Mesendoderm (in vitro differentiated cells): ENCODE measurements around the gene SYNE2.

Source experiments
- DNase-seq: peaks from one replicate; pipeline ENCODE4 v3.0.0; 2013
- H2AK5ac ChIP-seq: 2 replicates; pipeline ENCODE4 v1.6.1; 2013; ENCODE audit warnings: low read length, inconsistent platforms
- H2BK120ac ChIP-seq: 2 replicates; pipeline ENCODE4 v1.6.1; 2013; ENCODE audit warnings: low read depth, mild to moderate bottlenecking, low read length, moderate library complexity, mixed read lengths
- H2BK15ac ChIP-seq: replicated peaks from 2 replicates; pipeline ENCODE4 v1.6.1; 2013; ENCODE audit warnings: low read depth, mild to moderate bottlenecking, moderate library complexity
- H2BK5ac ChIP-seq: 2 replicates; pipeline ENCODE4 v1.6.1; 2013; ENCODE audit warnings: low read length, inconsistent platforms
- H3K18ac ChIP-seq: 2 replicates; pipeline ENCODE4 v1.6.1; 2013; ENCODE audit warnings: mild to moderate bottlenecking, low read length, mixed read lengths
- H3K23ac ChIP-seq: one replicate; pipeline ENCODE4 v1.6.1; 2013; ENCODE audit warnings: low read length
- H3K27ac ChIP-seq: 2 replicates; pipeline ENCODE4 v1.5.1; 2013; ENCODE audit warnings: low read depth, mild to moderate bottlenecking, inconsistent platforms, low read length, moderate library complexity
- H3K27me3 ChIP-seq: 2 replicates; pipeline ENCODE4 v1.6.1; 2013; ENCODE audit warnings: low read length, control low read depth, mild to moderate bottlenecking, inconsistent platforms; ENCODE audit not compliant: insufficient read depth, poor library complexity
- H3K36me3 ChIP-seq: 2 replicates; pipeline ENCODE4 v1.6.1; 2013; ENCODE audit warnings: low read length, inconsistent platforms; ENCODE audit not compliant: control insufficient read depth, insufficient read depth
- H3K4ac ChIP-seq: one replicate; pipeline ENCODE4 v1.6.1; 2013; ENCODE audit warnings: low read depth, mild to moderate bottlenecking, low read length, moderate library complexity
- H3K4me1 ChIP-seq: 2 replicates; pipeline ENCODE4 v1.6.1; 2013; ENCODE audit warnings: low read depth, low read length, inconsistent platforms; ENCODE audit not compliant: control insufficient read depth
- H3K4me2 ChIP-seq: 2 replicates; pipeline ENCODE4 v1.6.1; 2013; ENCODE audit warnings: low read length
- H3K4me3 ChIP-seq: 2 replicates; pipeline ENCODE4 v1.5.1; 2013; ENCODE audit warnings: mild to moderate bottlenecking, low read length
- H3K56ac ChIP-seq: one replicate; pipeline ENCODE4 v1.6.1; 2013; ENCODE audit warnings: low read length
- H3K79me1 ChIP-seq: 2 replicates; pipeline ENCODE4 v1.6.1; 2013; ENCODE audit warnings: low read length, inconsistent platforms
- H3K79me2 ChIP-seq: 2 replicates; pipeline ENCODE4 v1.6.1; 2013; ENCODE audit warnings: mild to moderate bottlenecking, low read length; ENCODE audit not compliant: control insufficient read depth, insufficient read depth
- H3K9ac ChIP-seq: 2 replicates; pipeline ENCODE4 v1.6.1; 2013; ENCODE audit warnings: low read length, inconsistent platforms
- H4K5ac ChIP-seq: one replicate; pipeline ENCODE4 v1.6.1; 2013; ENCODE audit warnings: low read length
- H4K8ac ChIP-seq: one replicate; pipeline ENCODE4 v1.6.1; 2013; ENCODE audit warnings: low read depth, mild to moderate bottlenecking, control low read depth, low read length, moderate library complexity
- WGBS: extraction: QIAGEN DNeasy Blood & Tissue Kit; methylation state at CpG from one replicate; pipeline ENCODE4 v1.1.7; 2013; ENCODE audit warnings: low lambda C conversion rate, missing lambda C conversion rate; ENCODE audit not compliant: insufficient coverage; ENCODE audit errors: extremely low coverage; 5-methylcytosine and 5-hydroxymethylcytosine counted together

The SYNE2 gene

GRCh38 chr14:63896278-63896720 lies 43.5 kb downstream of the SYNE2 start:
- no peak overlapping the region for H3K18ac ChIP-seq
- H2AK5ac ChIP-seq: no peak overlapping the region
- no peaks in the 10 kb centered on the region for H3K79me1 ChIP-seq
- H2BK15ac ChIP-seq: no peak overlapping the region
- no peak overlapping the region for H3K9ac ChIP-seq
- no peak overlapping the region for H3K4me2 ChIP-seq
- no peak overlapping the region for H4K8ac ChIP-seq
- no peak overlapping the region for H3K27ac ChIP-seq
- H2BK5ac ChIP-seq: no peak overlapping the region
- no peak overlapping the region for H3K4me3 ChIP-seq
- H3K27me3 ChIP-seq: no peaks in the 10 kb centered on the region
- H3K4ac ChIP-seq: no peak overlapping the region
- H3K79me2 ChIP-seq: no peaks in the 10 kb centered on the region
- no peak overlapping the region for H3K23ac ChIP-seq
- DNase-seq: no peak
- WGBS: no CpG with 5 or more reads among the region's 4 CpGs
- H3K56ac ChIP-seq: no peak overlapping the region
- no peak overlapping the region for H2BK120ac ChIP-seq
- H3K36me3 ChIP-seq: no peaks in the 10 kb centered on the region
- H3K4me1 ChIP-seq: no peaks in the 10 kb centered on the region
- H4K5ac ChIP-seq: no peak overlapping the region

DNA sequence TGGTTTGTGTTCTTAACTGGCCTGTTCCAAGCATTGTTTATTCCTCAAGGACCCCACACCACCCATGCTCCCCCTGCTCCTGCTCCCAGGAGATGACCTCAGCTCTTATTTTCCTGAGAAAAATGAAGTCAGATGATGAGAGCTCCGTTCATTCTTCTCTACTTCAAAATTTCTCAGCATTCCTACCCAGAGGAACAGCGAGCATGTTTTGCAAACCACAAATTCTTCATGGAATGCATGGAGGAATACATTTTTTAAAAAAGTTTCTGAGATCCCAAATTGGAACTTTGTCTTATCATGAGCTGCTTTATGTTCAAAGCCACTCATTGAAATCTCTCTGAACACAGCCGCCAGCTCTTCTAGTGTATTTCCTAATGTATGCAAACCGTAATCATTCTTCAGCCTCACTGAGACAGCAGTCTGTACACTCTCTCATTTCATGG lies 44.9 kb downstream of the SYNE2 start:
- Histone ChIP-seq H3K79me1 (no peaks in the 10 kb centered on the region), H3K4me1 (no peaks in the 10 kb centered on the region), H3K36me3 (no peaks in the 10 kb centered on the region), H3K4ac (no peak overlapping the region), H3K27ac (no peak overlapping the region), H3K23ac (no peak overlapping the region), H3K9ac (no peak overlapping the region), H3K27me3 (no peaks in the 10 kb centered on the region), H2BK15ac (no peak overlapping the region), H2BK120ac (no peak overlapping the region), H4K5ac (no peak overlapping the region), H2AK5ac (no peak overlapping the region), H3K4me2 (no peak overlapping the region), H3K79me2 (no peaks in the 10 kb centered on the region), H3K56ac (no peak overlapping the region), H3K18ac (no peak overlapping the region), H2BK5ac (no peak overlapping the region), H4K8ac (no peak overlapping the region), H3K4me3 (no peak overlapping the region)
- WGBS: no CpG with 5 or more reads among the region's 4 CpGs
- DNase-seq: no peak

DNA sequence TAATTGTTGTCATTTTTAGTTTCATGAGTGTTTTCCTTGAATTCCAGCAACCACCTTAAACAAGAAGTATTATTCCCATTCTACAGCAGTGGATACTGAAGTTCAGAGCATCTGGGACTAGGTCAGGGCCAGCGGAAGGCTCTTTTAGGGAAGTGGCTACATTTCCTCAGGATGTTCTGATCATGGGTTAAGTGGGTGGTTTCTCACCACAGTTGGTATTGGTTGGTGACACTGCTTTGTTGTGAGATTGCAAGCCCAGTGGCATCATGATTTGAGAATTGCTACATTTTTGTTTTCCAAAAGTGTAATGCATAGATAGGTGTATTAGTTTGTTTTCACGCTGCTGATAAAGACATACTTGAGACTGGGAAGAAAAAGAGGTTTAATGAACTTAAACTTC lies 47.1 kb downstream of the SYNE2 start:
- H3K36me3 ChIP-seq: no peaks in the 10 kb centered on the region
- H3K4me1 ChIP-seq: no peaks in the 10 kb centered on the region
- H2AK5ac ChIP-seq: no peak overlapping the region
- no peak overlapping the region for H4K8ac ChIP-seq
- no peak overlapping the region for H4K5ac ChIP-seq
- no peak for DNase-seq
- H2BK120ac ChIP-seq: no peak overlapping the region
- H3K18ac ChIP-seq: no peak overlapping the region
- H3K27me3 ChIP-seq: no peaks in the 10 kb centered on the region
- WGBS: no CpG with 5 or more reads among the region's 2 CpGs
- no peak overlapping the region for H3K27ac ChIP-seq
- H3K9ac ChIP-seq: no peak overlapping the region
- H3K4ac ChIP-seq: no peak overlapping the region
- no peak overlapping the region for H3K4me3 ChIP-seq
- no peak overlapping the region for H2BK15ac ChIP-seq
- H3K4me2 ChIP-seq: no peak overlapping the region
- H3K23ac ChIP-seq: no peak overlapping the region
- no peaks in the 10 kb centered on the region for H3K79me1 ChIP-seq
- no peak overlapping the region for H3K56ac ChIP-seq
- H3K79me2 ChIP-seq: no peaks in the 10 kb centered on the region
- no peak overlapping the region for H2BK5ac ChIP-seq

DNA sequence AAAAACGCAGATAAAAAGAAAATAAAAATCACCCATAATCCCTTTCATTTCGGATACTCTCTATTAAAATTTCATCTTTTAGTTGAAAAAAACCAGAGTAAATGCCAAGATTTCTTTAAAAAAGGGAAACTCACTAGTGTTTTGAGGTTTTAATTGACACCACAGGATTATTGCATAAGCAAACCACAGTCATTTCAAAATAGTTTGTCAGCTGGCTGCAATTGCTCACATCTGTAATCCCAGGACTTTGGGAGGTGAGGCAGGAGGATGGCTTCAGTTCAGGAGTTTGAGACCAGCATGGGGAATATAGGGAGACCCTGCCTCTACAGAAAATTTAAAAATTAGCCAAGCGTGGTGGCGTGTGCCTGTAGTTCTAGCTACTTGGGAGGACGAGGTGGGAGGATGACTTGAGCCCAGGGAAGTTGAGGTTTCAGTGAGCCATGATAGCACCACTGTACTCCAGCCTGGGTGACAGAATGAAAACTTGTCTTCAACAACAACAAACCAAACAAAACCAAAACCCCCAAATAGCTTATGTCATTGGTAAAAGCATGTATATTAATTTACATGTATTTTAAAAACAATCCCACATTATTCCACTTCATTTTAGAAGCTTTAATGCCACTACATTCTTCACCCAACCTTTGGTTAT lies 48.8 kb downstream of the SYNE2 start:
- H3K4me2 ChIP-seq: no peak overlapping the region

DNA sequence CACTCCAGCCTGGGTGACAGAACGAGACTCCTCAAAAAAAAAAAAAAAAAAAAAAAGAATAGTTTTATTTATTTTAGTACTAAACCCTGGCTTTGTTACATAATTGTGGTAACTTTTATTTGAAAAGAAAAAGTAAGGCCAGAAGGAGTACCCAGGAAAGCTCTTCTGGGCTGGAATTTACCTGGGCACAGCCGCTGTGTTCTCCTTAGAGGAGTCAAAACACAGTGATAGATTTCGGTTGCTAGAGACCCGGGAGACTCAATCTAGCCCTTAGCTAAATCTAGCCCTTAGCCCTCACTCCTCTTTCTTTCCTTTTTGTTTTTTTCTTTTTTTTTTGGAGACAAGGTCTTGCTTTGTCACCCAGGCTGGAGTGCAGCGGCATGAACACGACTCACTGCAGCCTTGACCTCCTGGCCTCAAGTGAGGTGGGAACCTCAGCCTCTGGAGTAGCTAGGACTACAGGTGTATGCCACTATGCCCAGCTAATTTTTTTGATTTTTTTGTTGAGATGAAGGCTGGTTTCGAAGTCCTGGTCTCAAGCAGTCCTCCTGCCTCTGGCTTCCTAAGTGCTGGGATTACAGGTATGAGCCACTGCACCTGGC lies 49.7 kb downstream of the SYNE2 start:
- WGBS: no CpG with 5 or more reads among the region's 7 CpGs
- Histone ChIP-seq H3K18ac (no peak overlapping the region), H2BK120ac (no peak overlapping the region), H3K9ac (no peak overlapping the region), H3K23ac (no peak overlapping the region), H3K4me2 (no peak overlapping the region), H4K5ac (no peak overlapping the region), H2BK15ac (no peak overlapping the region), H2AK5ac (no peak overlapping the region), H3K4ac (no peak overlapping the region), H3K79me2 (no peaks in the 10 kb centered on the region), H4K8ac (no peak overlapping the region), H3K27ac (no peak overlapping the region), H3K36me3 (no peaks in the 10 kb centered on the region), H3K4me3 (no peak overlapping the region), H2BK5ac (no peak overlapping the region), H3K56ac (no peak overlapping the region), H3K79me1 (no peaks in the 10 kb centered on the region), H3K4me1 (no peaks in the 10 kb centered on the region), H3K27me3 (no peaks in the 10 kb centered on the region)
- no peak for DNase-seq

More for the DNA sequence above, 48.8 kb downstream of the SYNE2 start:
- no peak overlapping the region for H3K56ac ChIP-seq
- H3K79me1 ChIP-seq: no peaks in the 10 kb centered on the region
- H2AK5ac ChIP-seq: no peak overlapping the region
- H3K23ac ChIP-seq: no peak overlapping the region
- WGBS: 100% methylated on average over 2 of the region's 5 CpGs
- no peaks in the 10 kb centered on the region for H3K27me3 ChIP-seq
- no peak overlapping the region for H3K27ac ChIP-seq
- H3K79me2 ChIP-seq: no peaks in the 10 kb centered on the region
- no peak for DNase-seq
- no peak overlapping the region for H2BK15ac ChIP-seq
- H2BK5ac ChIP-seq: no peak overlapping the region
- no peak overlapping the region for H4K5ac ChIP-seq
- H4K8ac ChIP-seq: no peak overlapping the region
- H3K9ac ChIP-seq: no peak overlapping the region
- no peak overlapping the region for H3K4me3 ChIP-seq
- no peaks in the 10 kb centered on the region for H3K4me1 ChIP-seq
- H2BK120ac ChIP-seq: no peak overlapping the region
- no peak overlapping the region for H3K18ac ChIP-seq
- no peaks in the 10 kb centered on the region for H3K36me3 ChIP-seq
- no peak overlapping the region for H3K4ac ChIP-seq

GRCh38 chr14:63904724-63905123 lies 51.9 kb downstream of the SYNE2 start:
- no peak overlapping the region for H2BK120ac ChIP-seq
- no peak overlapping the region for H3K4me2 ChIP-seq
- H2BK15ac ChIP-seq: no peak overlapping the region
- H3K56ac ChIP-seq: no peak overlapping the region
- no peak overlapping the region for H2AK5ac ChIP-seq
- no peak overlapping the region for H3K23ac ChIP-seq
- no peaks in the 10 kb centered on the region for H3K4me1 ChIP-seq
- no peaks in the 10 kb centered on the region for H3K79me1 ChIP-seq
- H3K27me3 ChIP-seq: no peaks in the 10 kb centered on the region
- H3K27ac ChIP-seq: no peak overlapping the region
- H3K79me2 ChIP-seq: no peaks in the 10 kb centered on the region
- H3K4me3 ChIP-seq: no peak overlapping the region
- H3K36me3 ChIP-seq: no peaks in the 10 kb centered on the region
- WGBS: no CpG with 5 or more reads among the region's 2 CpGs
- no peak for DNase-seq
- H3K9ac ChIP-seq: no peak overlapping the region
- no peak overlapping the region for H2BK5ac ChIP-seq
- no peak overlapping the region for H3K18ac ChIP-seq
- H4K5ac ChIP-seq: no peak overlapping the region
- no peak overlapping the region for H4K8ac ChIP-seq
- no peak overlapping the region for H3K4ac ChIP-seq
